ENCODE measurements around the gene CCDC134.

CCDC134 gene

GRCh38 chr22:41793871-41794270, 6.6 kb upstream of the CCDC134 start:
- H3K4me1 ChIP-seq (ENCODE audit: control insufficient read depth, insufficient read depth, low read length), result no peaks in the 10 kb centered on the region
- H3K36me3 ChIP-seq (ENCODE audit: control insufficient read depth, insufficient read depth, low read length), result no peaks in the 10 kb centered on the region
- no peak overlapping the region for H3K27ac ChIP-seq (ENCODE audit: low read depth, low read length)
- H3K27me3 ChIP-seq (ENCODE audit: control insufficient read depth, insufficient read depth, low read length), result no peaks in the 10 kb centered on the region; the same call in 1 of the 2 replicates
- H3K4me3 ChIP-seq (ENCODE audit: low read depth, low read length), result no peak overlapping the region
- no peaks in the 10 kb centered on the region for H3K9me3 ChIP-seq (ENCODE audit: control insufficient read depth, insufficient read depth, low read depth, low read length)
- no peak overlapping the region for H3K9ac ChIP-seq (ENCODE audit: low read length)

GRCh38 chr22:41798736-41799135, 1.7 kb upstream of the CCDC134 start:
- H3K36me3 ChIP-seq (ENCODE audit: control insufficient read depth, insufficient read depth, low read length), result no peaks in the 10 kb centered on the region
- no peak overlapping the region for H3K27ac ChIP-seq (ENCODE audit: low read depth, low read length)
- H3K9ac ChIP-seq (ENCODE audit: low read length), result no peak overlapping the region
- no peaks in the 10 kb centered on the region; the same call in 1 of the 2 replicates for H3K27me3 ChIP-seq (ENCODE audit: control insufficient read depth, insufficient read depth, low read length)
- H3K9me3 ChIP-seq (ENCODE audit: control insufficient read depth, insufficient read depth, low read depth, low read length), result no peaks in the 10 kb centered on the region
- peaks cover 20% of the 10 kb centered on the region for H3K4me1 ChIP-seq (ENCODE audit: control insufficient read depth, insufficient read depth, low read length)
- H3K4me3 ChIP-seq (ENCODE audit: low read depth, low read length), result no peak overlapping the region

- H3K27ac ChIP-seq (ENCODE audit: low read depth, low read length), result peak overlapping the region; percentile 74
- H3K9me3 ChIP-seq (ENCODE audit: control insufficient read depth, insufficient read depth, low read depth, low read length), result no peaks in the 10 kb centered on the region
- H3K36me3 ChIP-seq (ENCODE audit: control insufficient read depth, insufficient read depth, low read length), result no peaks in the 10 kb centered on the region
- peaks cover 20% of the 10 kb centered on the region for H3K4me1 ChIP-seq (ENCODE audit: control insufficient read depth, insufficient read depth, low read length)
- peak overlapping the region; percentile 78 for H3K4me3 ChIP-seq (ENCODE audit: low read depth, low read length)
- H3K27me3 ChIP-seq (ENCODE audit: control insufficient read depth, insufficient read depth, low read length), result no peaks in the 10 kb centered on the region
- peak overlapping the region; percentile 86 for H3K9ac ChIP-seq (ENCODE audit: low read length)
Measured at GRCh38 chr22:41799486-41800347, 762 bp upstream of the CCDC134 start.

- Histone ChIP-seq H3K4me1 (ENCODE audit: control insufficient read depth, insufficient read depth, low read length) (peaks cover 20% of the 10 kb centered on the region), H3K27ac (ENCODE audit: low read depth, low read length) (peak overlapping the region; percentile 74; the same call in 1 of the 2 replicates), H3K9me3 (ENCODE audit: control insufficient read depth, insufficient read depth, low read depth, low read length) (no peaks in the 10 kb centered on the region), H3K4me3 (ENCODE audit: low read depth, low read length) (peak overlapping the region; percentile 78), H3K27me3 (ENCODE audit: control insufficient read depth, insufficient read depth, low read length) (no peaks in the 10 kb centered on the region), H3K9ac (ENCODE audit: low read length) (peak overlapping the region; percentile 86), H3K36me3 (ENCODE audit: control insufficient read depth, insufficient read depth, low read length) (no peaks in the 10 kb centered on the region)
Measured at GRCh38 chr22:41801147-41801819, 804 bp downstream of the CCDC134 start.

GRCh38 chr22:41801886-41802285, 1.4 kb downstream of the CCDC134 start:
- Histone ChIP-seq H3K9ac (ENCODE audit: low read length) (no peak overlapping the region), H3K4me1 (ENCODE audit: control insufficient read depth, insufficient read depth, low read length) (peaks cover 20% of the 10 kb centered on the region), H3K9me3 (ENCODE audit: control insufficient read depth, insufficient read depth, low read depth, low read length) (no peaks in the 10 kb centered on the region), H3K27me3 (ENCODE audit: control insufficient read depth, insufficient read depth, low read length) (no peaks in the 10 kb centered on the region), H3K36me3 (ENCODE audit: control insufficient read depth, insufficient read depth, low read length) (no peaks in the 10 kb centered on the region), H3K4me3 (ENCODE audit: low read depth, low read length) (peak overlapping the region; percentile 78), H3K27ac (ENCODE audit: low read depth, low read length) (no peak overlapping the region)

- H3K4me1 ChIP-seq (ENCODE audit: control insufficient read depth, insufficient read depth, low read length), result peaks cover 8% of the 10 kb centered on the region
- H3K9me3 ChIP-seq (ENCODE audit: control insufficient read depth, insufficient read depth, low read depth, low read length), result no peaks in the 10 kb centered on the region
- H3K27me3 ChIP-seq (ENCODE audit: control insufficient read depth, insufficient read depth, low read length), result no peaks in the 10 kb centered on the region
- no peak overlapping the region for H3K27ac ChIP-seq (ENCODE audit: low read depth, low read length)
- no peak overlapping the region for H3K4me3 ChIP-seq (ENCODE audit: low read depth, low read length)
- no peak overlapping the region for H3K9ac ChIP-seq (ENCODE audit: low read length)
- H3K36me3 ChIP-seq (ENCODE audit: control insufficient read depth, insufficient read depth, low read length), result peaks cover 13% of the 10 kb centered on the region
Measured at GRCh38 chr22:41805639-41806038, 5.2 kb downstream of the CCDC134 start.

GRCh38 chr22:41808400-41808799, 7.9 kb downstream of the CCDC134 start:
- Histone ChIP-seq H3K36me3 (ENCODE audit: control insufficient read depth, insufficient read depth, low read length) (peaks cover 30% of the 10 kb centered on the region), H3K9me3 (ENCODE audit: control insufficient read depth, insufficient read depth, low read depth, low read length) (no peaks in the 10 kb centered on the region), H3K4me3 (ENCODE audit: low read depth, low read length) (no peak overlapping the region), H3K27me3 (ENCODE audit: control insufficient read depth, insufficient read depth, low read length) (no peaks in the 10 kb centered on the region), H3K9ac (ENCODE audit: low read length) (no peak overlapping the region), H3K4me1 (ENCODE audit: control insufficient read depth, insufficient read depth, low read length) (no peaks in the 10 kb centered on the region), H3K27ac (ENCODE audit: low read depth, low read length) (no peak overlapping the region)

GRCh38 chr22:41810022-41810421, 9.5 kb downstream of the CCDC134 start:
- no peaks in the 10 kb centered on the region for H3K27me3 ChIP-seq (ENCODE audit: control insufficient read depth, insufficient read depth, low read length)
- no peaks in the 10 kb centered on the region for H3K9me3 ChIP-seq (ENCODE audit: control insufficient read depth, insufficient read depth, low read depth, low read length)
- H3K4me3 ChIP-seq (ENCODE audit: low read depth, low read length), result no peak overlapping the region
- no peaks in the 10 kb centered on the region for H3K4me1 ChIP-seq (ENCODE audit: control insufficient read depth, insufficient read depth, low read length)
- H3K36me3 ChIP-seq (ENCODE audit: control insufficient read depth, insufficient read depth, low read length), result peaks cover 41% of the 10 kb centered on the region
- no peak overlapping the region for H3K27ac ChIP-seq (ENCODE audit: low read depth, low read length)
- no peak overlapping the region for H3K9ac ChIP-seq (ENCODE audit: low read length)

GRCh38 chr22:41812805-41813545, 12.5 kb downstream of the CCDC134 start:
- Histone ChIP-seq H3K4me1 (ENCODE audit: control insufficient read depth, insufficient read depth, low read length) (no peaks in the 10 kb centered on the region), H3K9ac (ENCODE audit: low read length) (no peak overlapping the region), H3K4me3 (ENCODE audit: low read depth, low read length) (no peak overlapping the region), H3K27me3 (ENCODE audit: control insufficient read depth, insufficient read depth, low read length) (no peaks in the 10 kb centered on the region), H3K36me3 (ENCODE audit: control insufficient read depth, insufficient read depth, low read length) (peaks cover 61% of the 10 kb centered on the region), H3K27ac (ENCODE audit: low read depth, low read length) (no peak overlapping the region), H3K9me3 (ENCODE audit: control insufficient read depth, insufficient read depth, low read depth, low read length) (no peaks in the 10 kb centered on the region)

- peaks cover 66% of the 10 kb centered on the region for H3K36me3 ChIP-seq (ENCODE audit: control insufficient read depth, insufficient read depth, low read length)
- H3K9me3 ChIP-seq (ENCODE audit: control insufficient read depth, insufficient read depth, low read depth, low read length), result no peaks in the 10 kb centered on the region
- H3K27me3 ChIP-seq (ENCODE audit: control insufficient read depth, insufficient read depth, low read length), result no peaks in the 10 kb centered on the region
- no peak overlapping the region for H3K27ac ChIP-seq (ENCODE audit: low read depth, low read length)
- H3K4me1 ChIP-seq (ENCODE audit: control insufficient read depth, insufficient read depth, low read length), result no peaks in the 10 kb centered on the region
- no peak overlapping the region for H3K9ac ChIP-seq (ENCODE audit: low read length)
- no peak overlapping the region for H3K4me3 ChIP-seq (ENCODE audit: low read depth, low read length)
Measured at GRCh38 chr22:41813726-41814410, 13.4 kb downstream of the CCDC134 start.
